ENCODE data around the gene RAX. TPM values are rescaled to one million over a fixed set of nuclear protein-coding genes. Genes with fewer than 3 reads are reported as not detected.

The RAX gene
- total RNA-seq, 2 donors from 2014 or later: not detected

GRCh38 chr18:59266886-59267502 lies 6.3 kb downstream of the RAX start:
- Histone ChIP-seq H3K27me3 (replicated peaks; ENCODE audit: insufficient read depth) (peaks cover 25% of the 10 kb centered on the region), H3K27ac (no peak overlapping the region), H3K9me3 (no peaks in the 10 kb centered on the region), H3K36me3 (no peaks in the 10 kb centered on the region), H3K4me3 (no peak overlapping the region), H3K4me1 (ENCODE audit: control insufficient read depth in 1 of 2, low read depth in 2 of 2) (peaks cover 4 to 15% of the 10 kb centered on the region in 2 donors)
- DNase-seq (ENCODE audit: low spot score) (no peak), ATAC-seq (ENCODE audit: insufficient number of reproducible peaks, low FRiP score, low read depth) (no peak)
- TF ChIP-seq, protein P1, sequence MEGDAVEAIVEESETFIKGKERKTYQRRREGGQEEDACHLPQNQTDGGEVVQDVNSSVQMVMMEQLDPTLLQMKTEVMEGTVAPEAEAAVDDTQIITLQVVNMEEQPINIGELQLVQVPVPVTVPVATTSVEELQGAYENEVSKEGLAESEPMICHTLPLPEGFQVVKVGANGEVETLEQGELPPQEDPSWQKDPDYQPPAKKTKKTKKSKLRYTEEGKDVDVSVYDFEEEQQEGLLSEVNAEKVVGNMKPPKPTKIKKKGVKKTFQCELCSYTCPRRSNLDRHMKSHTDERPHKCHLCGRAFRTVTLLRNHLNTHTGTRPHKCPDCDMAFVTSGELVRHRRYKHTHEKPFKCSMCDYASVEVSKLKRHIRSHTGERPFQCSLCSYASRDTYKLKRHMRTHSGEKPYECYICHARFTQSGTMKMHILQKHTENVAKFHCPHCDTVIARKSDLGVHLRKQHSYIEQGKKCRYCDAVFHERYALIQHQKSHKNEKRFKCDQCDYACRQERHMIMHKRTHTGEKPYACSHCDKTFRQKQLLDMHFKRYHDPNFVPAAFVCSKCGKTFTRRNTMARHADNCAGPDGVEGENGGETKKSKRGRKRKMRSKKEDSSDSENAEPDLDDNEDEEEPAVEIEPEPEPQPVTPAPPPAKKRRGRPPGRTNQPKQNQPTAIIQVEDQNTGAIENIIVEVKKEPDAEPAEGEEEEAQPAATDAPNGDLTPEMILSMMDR (IDR thresholded peaks at IDR 0.05): no peak

DNA sequence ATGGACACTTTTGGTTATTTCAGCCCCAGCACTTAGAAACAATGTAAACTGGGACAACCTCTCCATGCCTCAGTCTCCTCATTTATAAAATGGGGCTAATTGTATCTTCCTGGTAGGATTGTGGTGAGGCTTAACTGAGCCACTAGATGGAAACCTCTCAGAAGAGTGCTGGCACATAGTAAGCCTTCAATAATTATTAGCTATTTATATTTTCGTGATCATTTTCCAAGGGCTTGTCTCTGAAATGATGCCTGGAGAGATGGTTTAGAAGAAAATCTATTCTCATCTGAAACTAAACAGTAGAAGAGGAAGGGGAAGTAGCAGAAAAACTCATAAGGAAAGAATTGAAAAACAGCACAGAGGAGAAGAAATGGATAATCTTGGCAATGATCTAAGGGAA lies 6.8 kb downstream of the RAX start:
- Histone ChIP-seq H3K4me3 (no peak overlapping the region), H3K27ac (no peak overlapping the region), H3K4me1 (ENCODE audit: control insufficient read depth in 1 of 2, low read depth in 2 of 2) (peaks cover 4 to 14% of the 10 kb centered on the region in 2 donors), H3K27me3 (replicated peaks; ENCODE audit: insufficient read depth) (peaks cover 20% of the 10 kb centered on the region), H3K36me3 (no peaks in the 10 kb centered on the region), H3K9me3 (no peaks in the 10 kb centered on the region)
- TF ChIP-seq, protein P1 (IDR thresholded peaks at IDR 0.05): no peak
- DNase-seq (ENCODE audit: low spot score): no peak
- ATAC-seq (ENCODE audit: insufficient number of reproducible peaks, low FRiP score, low read depth): no peak

DNA sequence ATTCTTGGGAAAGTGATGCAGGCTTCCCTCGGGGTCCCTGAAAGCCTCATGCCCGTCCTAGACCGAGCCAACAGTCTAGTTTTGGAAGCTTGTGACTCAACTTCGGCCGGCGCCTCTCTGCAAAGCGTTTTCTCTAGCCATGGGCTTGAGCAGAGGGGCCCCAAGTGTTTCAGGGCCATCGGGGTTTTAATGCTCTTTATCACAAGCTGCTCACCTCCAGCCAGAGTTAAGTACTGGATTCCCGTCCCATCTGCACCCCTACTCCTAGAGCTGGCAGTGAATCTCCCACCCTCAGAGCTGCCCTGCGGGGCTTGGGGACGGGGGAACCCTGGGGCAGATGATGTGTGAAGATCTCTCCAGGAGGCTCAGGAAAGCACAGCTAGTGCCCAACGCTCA lies 7.3 kb downstream of the RAX start:
- TF ChIP-seq, protein P1 (IDR thresholded peaks at IDR 0.05): no peak
- no peak overlapping the region for H3K27ac ChIP-seq
- H3K27me3 ChIP-seq (replicated peaks; ENCODE audit: insufficient read depth): peaks cover 20% of the 10 kb centered on the region
- DNase-seq (ENCODE audit: low spot score) (no peak), ATAC-seq (ENCODE audit: insufficient number of reproducible peaks, low FRiP score, low read depth) (no peak)
- H3K4me3 ChIP-seq: no peak overlapping the region
- H3K4me1 ChIP-seq (ENCODE audit: control insufficient read depth in 1 of 2, low read depth in 2 of 2): peaks cover 4 to 14% of the 10 kb centered on the region in 2 donors
- H3K36me3 ChIP-seq: no peaks in the 10 kb centered on the region
- no peaks in the 10 kb centered on the region for H3K9me3 ChIP-seq

- no peaks in the 10 kb centered on the region for H3K36me3 ChIP-seq
- H3K27ac ChIP-seq: no peak overlapping the region
- DNase-seq (ENCODE audit: low spot score): no peak
- peak overlapping the region; percentile 50 for H3K4me3 ChIP-seq
- no peaks in the 10 kb centered on the region for H3K9me3 ChIP-seq
- H3K27me3 ChIP-seq (replicated peaks; ENCODE audit: insufficient read depth): peaks cover 15% of the 10 kb centered on the region
- ATAC-seq (ENCODE audit: insufficient number of reproducible peaks, low FRiP score, low read depth): no peak
- H3K4me1 ChIP-seq (ENCODE audit: control insufficient read depth in 1 of 2, low read depth in 2 of 2): peaks cover 4 to 14% of the 10 kb centered on the region in 2 donors
- TF ChIP-seq, protein P1 (IDR thresholded peaks at IDR 0.05): no peak
These were observed 7.8 kb downstream of the RAX start for GRCh38 chr18:59265246-59265973.

GRCh38 chr18:59264651-59265245 lies 8.5 kb downstream of the RAX start:
- DNase-seq (ENCODE audit: low spot score) (no peak), ATAC-seq (ENCODE audit: insufficient number of reproducible peaks, low FRiP score, low read depth) (no peak)
- H3K27ac ChIP-seq: no peak overlapping the region
- no peaks in the 10 kb centered on the region for H3K9me3 ChIP-seq
- peaks cover 10% of the 10 kb centered on the region for H3K27me3 ChIP-seq (replicated peaks; ENCODE audit: insufficient read depth)
- TF ChIP-seq, protein P1 (IDR thresholded peaks at IDR 0.05): no peak
- H3K36me3 ChIP-seq: no peaks in the 10 kb centered on the region
- H3K4me3 ChIP-seq: peak overlapping the region; percentile 50
- H3K4me1 ChIP-seq (ENCODE audit: control insufficient read depth in 1 of 2, low read depth in 2 of 2): peaks cover 4 to 14% of the 10 kb centered on the region in 2 donors

All from thoracic aorta (tissue), 2 donors.